Trophoblast cell (in vitro differentiated cells and primary cell): ENCODE measurements around the gene DHX35.

ENCODE experiments used
- DNase-seq, 2 donors: peaks; one replicate each; pipeline ENCODE4 v3.0.0-alpha.2; 2016
- H2AFZ ChIP-seq: 2 replicates; pipeline ENCODE4 v1.6.1; 2013; ENCODE audit warnings: low read length, moderate library complexity, mild to moderate bottlenecking; ENCODE audit not compliant: insufficient read depth, poor library complexity
- H2AK5ac ChIP-seq: 2 replicates; pipeline ENCODE4 v1.6.1; 2013; ENCODE audit warnings: mild to moderate bottlenecking, low read length
- H2BK120ac ChIP-seq: 2 replicates; pipeline ENCODE4 v1.6.1; 2013; ENCODE audit warnings: low read length, mild to moderate bottlenecking, moderate library complexity; ENCODE audit not compliant: insufficient read depth, poor library complexity
- H2BK12ac ChIP-seq: 2 replicates; pipeline ENCODE4 v1.6.1; 2013; ENCODE audit warnings: mild to moderate bottlenecking, low read length, moderate library complexity
- H2BK5ac ChIP-seq: 2 replicates; pipeline ENCODE4 v1.6.1; 2013; ENCODE audit warnings: low read length, low read depth, moderate library complexity, mild to moderate bottlenecking; ENCODE audit not compliant: poor library complexity
- H3K14ac ChIP-seq: 2 replicates; pipeline ENCODE4 v1.6.1; 2013; ENCODE audit warnings: mild to moderate bottlenecking, low read length
- H3K18ac ChIP-seq: 2 replicates; pipeline ENCODE4 v1.6.1; 2013; ENCODE audit warnings: mild to moderate bottlenecking, low read length
- H3K23ac ChIP-seq: 2 replicates; pipeline ENCODE4 v1.6.1; 2013; ENCODE audit warnings: low read length
- H3K27ac ChIP-seq: 2 replicates; pipeline ENCODE4 v1.5.1; 2013; ENCODE audit warnings: low read depth, mild to moderate bottlenecking, inconsistent platforms, low read length, moderate library complexity
- H3K27me3 ChIP-seq: 2 replicates; pipeline ENCODE4 v1.6.1; 2013; ENCODE audit warnings: inconsistent platforms, mild to moderate bottlenecking, low read length, moderate library complexity; ENCODE audit not compliant: insufficient read depth
- H3K36me3 ChIP-seq, 2 experiments: 1 replicate in 1 of 2; 2 replicates in 1 of 2; pipeline ENCODE4 v1.6.1; 2013; ENCODE audit warnings: low read length in 2 of 2, mild to moderate bottlenecking in 2 of 2, moderate library complexity in 1 of 2; ENCODE audit not compliant: insufficient read depth in 2 of 2, control insufficient read depth in 1 of 2
- H3K4ac ChIP-seq: 2 replicates; pipeline ENCODE4 v1.6.1; 2013; ENCODE audit warnings: low read depth, mild to moderate bottlenecking, low read length, moderate library complexity
- H3K4me1 ChIP-seq, 2 experiments: 1 replicate in 1 of 2; 2 replicates in 1 of 2; pipeline ENCODE4 v1.6.1; 2013; ENCODE audit warnings: low read length in 2 of 2, mild to moderate bottlenecking in 2 of 2, moderate library complexity in 1 of 2; ENCODE audit not compliant: insufficient read depth in 2 of 2, control insufficient read depth in 1 of 2
- H3K4me2 ChIP-seq: 2 replicates; pipeline ENCODE4 v1.6.1; 2013; ENCODE audit warnings: inconsistent platforms, mild to moderate bottlenecking, low read length, moderate library complexity
- H3K4me3 ChIP-seq: 2 replicates; pipeline ENCODE4 v1.5.1; 2013; ENCODE audit warnings: mild to moderate bottlenecking, low read depth, low read length, inconsistent platforms
- H3K79me1 ChIP-seq: one replicate; pipeline ENCODE4 v1.6.1; 2013; ENCODE audit warnings: low read length
- H3K79me2 ChIP-seq: 2 replicates; pipeline ENCODE4 v1.6.1; 2013; ENCODE audit warnings: low read length, mild to moderate bottlenecking; ENCODE audit not compliant: control insufficient read depth, insufficient read depth, poor library complexity
- H3K9ac ChIP-seq: 2 replicates; pipeline ENCODE4 v1.6.1; 2013; ENCODE audit warnings: mild to moderate bottlenecking, low read length
- H3K9me3 ChIP-seq: 2 replicates; pipeline ENCODE4 v1.6.1; 2013; ENCODE audit warnings: low read depth, mild to moderate bottlenecking, control low read depth, inconsistent platforms, low read length; ENCODE audit not compliant: insufficient read depth
- H4K12ac ChIP-seq: 2 replicates; pipeline ENCODE4 v1.6.1; 2013; ENCODE audit warnings: low read depth, mild to moderate bottlenecking, low read length, moderate library complexity
- H4K8ac ChIP-seq: 2 replicates; pipeline ENCODE4 v1.6.1; 2013; ENCODE audit warnings: low read depth, mild to moderate bottlenecking, low read length, moderate library complexity
- H4K91ac ChIP-seq: one replicate; pipeline ENCODE4 v1.6.1; 2013; ENCODE audit warnings: low read depth, mild to moderate bottlenecking, low read length, moderate library complexity
- WGBS: extraction: QIAGEN DNeasy Blood & Tissue Kit; methylation state at CpG from one replicate; pipeline ENCODE4 v1.1.7; 2013; ENCODE audit warnings: missing lambda C conversion rate; ENCODE audit not compliant: insufficient read length, insufficient coverage; ENCODE audit errors: extremely low coverage; 5-methylcytosine and 5-hydroxymethylcytosine counted together

The DHX35 gene

GRCh38 chr20:39072653-39073052 lies 110.5 kb downstream of the DHX35 start:
- no peak for DNase-seq
- Histone ChIP-seq H3K9ac (no peak overlapping the region), H3K23ac (no peak overlapping the region), H2BK5ac (no peak overlapping the region), H3K4me3 (no peak overlapping the region), H3K14ac (no peak overlapping the region), H3K4ac (no peak overlapping the region), H4K8ac (no peak overlapping the region), H3K27me3 (no peaks in the 10 kb centered on the region), H3K27ac (no peak overlapping the region), H4K91ac (no peak overlapping the region), H2BK12ac (no peak overlapping the region), H3K79me1 (no peaks in the 10 kb centered on the region), H2AFZ (no peak overlapping the region), H3K4me2 (no peak overlapping the region), H3K18ac (no peak overlapping the region), H3K4me1 (no peaks in the 10 kb centered on the region), H3K36me3 (no peaks in the 10 kb centered on the region), H2AK5ac (no peak overlapping the region), H4K12ac (no peak overlapping the region), H2BK120ac (no peak overlapping the region), H3K79me2 (no peaks in the 10 kb centered on the region), H3K9me3 (peaks cover 6% of the 10 kb centered on the region)
- WGBS, result no CpG with 5 or more reads among the region's 2 CpGs

DNA sequence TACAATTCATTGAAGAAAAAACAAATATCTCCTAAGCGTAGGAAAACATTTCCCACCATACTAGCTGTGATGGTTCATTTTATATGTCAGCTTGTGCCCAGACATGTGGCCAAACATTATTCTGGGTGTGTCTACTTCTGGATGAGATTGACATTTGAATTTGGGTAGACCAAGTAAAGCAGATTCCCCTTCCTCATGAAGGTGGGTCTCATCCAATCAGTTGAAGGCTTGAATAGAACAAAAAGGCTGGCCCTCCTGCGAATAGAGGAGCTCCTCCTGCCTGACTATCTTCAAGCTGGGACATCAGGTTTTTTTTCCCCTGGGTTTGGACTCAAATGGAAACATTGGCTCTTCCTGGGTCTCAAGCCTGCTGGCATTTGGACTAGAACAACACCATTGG lies 113.6 kb downstream of the DHX35 start:
- no peak for DNase-seq
- H3K27me3 ChIP-seq, result no peaks in the 10 kb centered on the region
- H2BK120ac ChIP-seq, result no peak overlapping the region
- no peak overlapping the region for H3K23ac ChIP-seq
- no peaks in the 10 kb centered on the region for H3K79me1 ChIP-seq
- no peak overlapping the region for H2BK12ac ChIP-seq
- no peak overlapping the region for H2BK5ac ChIP-seq
- H3K14ac ChIP-seq, result no peak overlapping the region
- H3K36me3 ChIP-seq, result no peaks in the 10 kb centered on the region
- H2AK5ac ChIP-seq, result no peak overlapping the region
- H4K12ac ChIP-seq, result no peak overlapping the region
- no peak overlapping the region for H3K9ac ChIP-seq
- H3K9me3 ChIP-seq, result no peaks in the 10 kb centered on the region
- no peak overlapping the region for H3K4me2 ChIP-seq
- H3K27ac ChIP-seq, result no peak overlapping the region
- H3K4ac ChIP-seq, result no peak overlapping the region
- H4K91ac ChIP-seq, result no peak overlapping the region
- no peak overlapping the region for H3K4me3 ChIP-seq
- no peaks in the 10 kb centered on the region for H3K4me1 ChIP-seq
- H4K8ac ChIP-seq, result no peak overlapping the region
- no CpG with 5 or more reads among the region's 2 CpGs for WGBS
- no peak overlapping the region for H3K18ac ChIP-seq
- no peak overlapping the region for H2AFZ ChIP-seq
- H3K79me2 ChIP-seq, result no peaks in the 10 kb centered on the region

GRCh38 chr20:39076958-39077357 lies 114.8 kb downstream of the DHX35 start:
- no peak overlapping the region for H3K23ac ChIP-seq
- H3K27me3 ChIP-seq, result no peaks in the 10 kb centered on the region
- no peak overlapping the region for H2AK5ac ChIP-seq
- H3K4me2 ChIP-seq, result no peak overlapping the region
- H3K4me3 ChIP-seq, result no peak overlapping the region
- H4K12ac ChIP-seq, result no peak overlapping the region
- no peaks in the 10 kb centered on the region for H3K79me1 ChIP-seq
- H2BK120ac ChIP-seq, result no peak overlapping the region
- H3K4me1 ChIP-seq, result no peaks in the 10 kb centered on the region
- H2BK5ac ChIP-seq, result no peak overlapping the region
- H2BK12ac ChIP-seq, result no peak overlapping the region
- no peak overlapping the region for H3K14ac ChIP-seq
- H3K18ac ChIP-seq, result no peak overlapping the region
- no peaks in the 10 kb centered on the region for H3K9me3 ChIP-seq
- no peak overlapping the region for H3K9ac ChIP-seq
- DNase-seq, result no peak
- no peak overlapping the region for H3K27ac ChIP-seq
- H3K36me3 ChIP-seq, result no peaks in the 10 kb centered on the region
- no peak overlapping the region for H2AFZ ChIP-seq
- no peaks in the 10 kb centered on the region for H3K79me2 ChIP-seq
- H4K91ac ChIP-seq, result no peak overlapping the region
- no CpG with 5 or more reads among the region's 7 CpGs for WGBS
- no peak overlapping the region for H4K8ac ChIP-seq
- no peak overlapping the region for H3K4ac ChIP-seq

DNA sequence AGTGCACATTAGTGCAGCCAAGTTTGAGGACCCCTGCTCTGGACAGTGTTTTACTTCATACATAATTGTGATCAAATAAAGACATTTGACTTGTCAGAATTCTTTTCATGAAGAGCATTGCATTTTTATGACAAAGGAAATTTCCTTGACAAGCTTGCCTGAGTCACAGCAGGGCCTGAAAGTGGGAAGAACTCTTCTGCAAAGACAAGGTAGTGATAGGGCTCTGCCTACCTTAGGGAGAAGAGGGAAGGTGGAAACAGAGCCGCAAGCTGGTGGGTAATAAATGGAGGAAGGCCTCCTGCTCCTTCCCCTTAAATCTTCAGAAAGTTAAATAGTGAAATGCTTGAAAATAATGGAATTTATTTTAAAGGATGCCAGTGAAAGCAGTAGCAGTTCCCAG lies 118.2 kb downstream of the DHX35 start:
- no peaks in the 10 kb centered on the region for H3K79me1 ChIP-seq
- WGBS, result no CpG with 5 or more reads among the region's 1 CpG
- no peak overlapping the region for H4K8ac ChIP-seq
- no peak overlapping the region for H3K14ac ChIP-seq
- no peaks in the 10 kb centered on the region for H3K4me1 ChIP-seq
- no peak overlapping the region for H3K18ac ChIP-seq
- no peak overlapping the region for H4K91ac ChIP-seq
- H2BK120ac ChIP-seq, result no peak overlapping the region
- H2AK5ac ChIP-seq, result no peak overlapping the region
- no peaks in the 10 kb centered on the region for H3K36me3 ChIP-seq
- no peak for DNase-seq
- no peak overlapping the region for H2BK12ac ChIP-seq
- no peak overlapping the region for H3K23ac ChIP-seq
- no peak overlapping the region for H3K9ac ChIP-seq
- H3K9me3 ChIP-seq, result no peaks in the 10 kb centered on the region
- H2AFZ ChIP-seq, result no peak overlapping the region
- no peak overlapping the region for H2BK5ac ChIP-seq
- H3K4ac ChIP-seq, result no peak overlapping the region
- no peak overlapping the region for H3K4me3 ChIP-seq
- no peak overlapping the region for H4K12ac ChIP-seq
- no peaks in the 10 kb centered on the region for H3K27me3 ChIP-seq
- H3K79me2 ChIP-seq, result no peaks in the 10 kb centered on the region
- H3K4me2 ChIP-seq, result no peak overlapping the region
- H3K27ac ChIP-seq, result no peak overlapping the region
